PFSK-1 (cell line): Measurements from ENCODE around the gene SNRNP27.

Experiments
- POLR2AphosphoS5 ChIP-seq: IDR thresholded peaks from 2 replicates; pipeline ENCODE4 v1.6.1; 2012; ENCODE audit warnings: low read depth, mild to moderate bottlenecking, control low read depth, low read length, moderate library complexity
- REST ChIP-seq, 2 experiments: IDR thresholded peaks; 2 replicates each; pipeline versions ENCODE4 v1.6.1 to v1.8.0; 2011 to 2012; ENCODE audit warnings: low read depth in 2 of 2, low read length in 2 of 2, control low read depth in 1 of 2, inconsistent platforms in 1 of 2, mild to moderate bottlenecking in 1 of 2, moderate library complexity in 1 of 2; ENCODE audit not compliant: insufficient read depth in 1 of 2
- TAF1 ChIP-seq: IDR thresholded peaks from 2 replicates; pipeline ENCODE4 v1.6.1; 2012; ENCODE audit warnings: low read length, control low read depth, borderline replicate concordance; ENCODE audit not compliant: insufficient read depth

- no peak for TF ChIP-seq TAF1
- no peak for TF ChIP-seq POLR2AphosphoS5
- no peak for TF ChIP-seq REST (IDR thresholded peaks at IDR 0.05; ENCODE audit: insufficient read depth in 1 of 2, low read depth in 2 of 2, low read length in 2 of 2)
Observed at GRCh38 chr2:69858261-69858660, 35.5 kb upstream of the SNRNP27 start.
